ENCODE measurements around the gene BASP1. TPM values are rescaled to one million over a fixed set of nuclear protein-coding genes. Genes with fewer than 3 reads are reported as not detected.

Gene BASP1
- polyA plus RNA-seq, 1 of the 3 experiments (the other 2 are of a cell fraction): 107 TPM

- H3K27ac ChIP-seq (ENCODE audit: low read depth in 2 of 2, low read length in 1 of 2): peak overlapping the region in 1 of 2 experiments; percentile 35; a peak in 1 of 4 replicates
- CTCF ChIA-PET: interaction anchor here (1.5 to 2.1 kb wide), 4 partner anchors 8 to 46 kb away, joined by 3 to 10 read pairs (median 4); no protein-coding TSS in a partner anchor
Measured at GRCh38 chr5:17235731-17236330, 18.4 kb downstream of the BASP1 start.

GRCh38 chr5:17238521-17239041 is 21.1 kb downstream of the BASP1 start:
- Histone ChIP-seq H3K4me3 (ENCODE audit: low read depth in 2 of 2, low read length in 1 of 2) (no peak overlapping the region; a peak in 1 of 4 replicates), H2AFZ (ENCODE audit: low read depth) (no peak overlapping the region), H3F3A (replicated peaks; ENCODE audit: insufficient read depth) (peaks cover 36% of the 10 kb centered on the region), H3K4me2 (peak overlapping the region; percentile 66), H4K20me1 (ENCODE audit: insufficient read depth) (0 out of 2 replicates have a peak, but pooled peaks cover 8% of the 10 kb centered on the region), H3K27me3 (ENCODE audit: insufficient read depth) (no peaks in the 10 kb centered on the region), H3K79me2 (ENCODE audit: insufficient read depth) (peaks cover 91% of the 10 kb centered on the region), H3K4me1 (ENCODE audit: control insufficient read depth in 1 of 2, insufficient read depth in 2 of 2, low read depth in 1 of 2, low read length in 1 of 2) (peaks cover 0 to 21% of the 10 kb centered on the region in 2 experiments; a peak in 2 of 4 replicates), H3K9me3 (no peaks in the 10 kb centered on the region), H3K27ac (ENCODE audit: low read depth in 2 of 2, low read length in 1 of 2) (peak overlapping the region in 1 of 2 experiments; percentile 85; a peak in 2 of 4 replicates), H3K9me2 (no peaks in the 10 kb centered on the region), H3K9ac (peak overlapping the region; percentile 44; the same call in 1 of the 2 replicates), H3K36me3 (replicated peaks in 1 of 2; ENCODE audit: control insufficient read depth in 1 of 2, insufficient read depth in 2 of 2, low read length in 1 of 2) (peaks cover 0 to 7% of the 10 kb centered on the region in 2 experiments)
- ChIA-PET POLR2A (no interaction called here), CTCF (interaction anchor here (1.1 kb wide), 1 partner anchor 48 kb away, joined by 4 read pairs; no protein-coding TSS in a partner anchor)
- DNase-seq: no peak
- 6% methylated on average over 6 of the region's 6 CpGs for WGBS (ENCODE audit: low lambda C conversion rate)
- peak; percentile 65; the same call in 1 of the 2 replicates for TF ChIP-seq RXRA (IDR thresholded peaks at IDR 0.05; ENCODE audit: borderline replicate concordance, low read depth)
- TF ChIP-seq USF1 (IDR thresholded peaks at IDR 0.05; ENCODE audit: borderline replicate concordance, low read depth): no peak
- TF ChIP-seq REST (IDR thresholded peaks at IDR 0.05; ENCODE audit: low read depth, low read length): no peak
- TF ChIP-seq PBX3 (IDR thresholded peaks at IDR 0.05): peak; percentile 94
- TF ChIP-seq NFIC (IDR thresholded peaks at IDR 0.05; ENCODE audit: borderline replicate concordance): peak; percentile 76
- peak; percentile 97 for TF ChIP-seq TEAD4 (IDR thresholded peaks at IDR 0.05; ENCODE audit: borderline replicate concordance, insufficient read depth)
- peak; percentile 88 for TF ChIP-seq FOSL2 (IDR thresholded peaks at IDR 0.05; ENCODE audit: borderline replicate concordance, low read depth)
- TF ChIP-seq MAX (IDR thresholded peaks at IDR 0.05; ENCODE audit: low read depth): peak; percentile 74
- peak; percentile 74 for TF ChIP-seq FOXM1 (IDR thresholded peaks at IDR 0.05; ENCODE audit: low read depth)
- peak in 1 of 2 experiments; percentile 92; a peak in 2 of 4 replicates for TF ChIP-seq EP300 (IDR thresholded peaks at IDR 0.05; ENCODE audit: borderline replicate concordance in 1 of 2, low read depth in 1 of 2, low read length in 1 of 2)
- TF ChIP-seq ZBTB33 (IDR thresholded peaks at IDR 0.05; ENCODE audit: borderline replicate concordance, low read depth): no peak
- peak; percentile 73; the same call in 1 of the 2 replicates for TF ChIP-seq MEF2A (IDR thresholded peaks at IDR 0.05; ENCODE audit: borderline replicate concordance, low read depth)

More at GRCh38 chr5:17235731-17236330, 18.4 kb downstream of the BASP1 start:
- TF ChIP-seq FOXM1 (IDR thresholded peaks at IDR 0.05; ENCODE audit: low read depth) (no peak), EZH2phosphoT487 (IDR thresholded peaks at IDR 0.05; ENCODE audit: borderline replicate concordance, low read depth) (no peak), IRF3 (IDR thresholded peaks at IDR 0.05; ENCODE audit: low read depth, low read length) (no peak)
- H3K4me2 ChIP-seq: no peak overlapping the region
- peaks cover 36% of the 10 kb centered on the region for H3F3A ChIP-seq (replicated peaks; ENCODE audit: insufficient read depth)
- peaks cover 0 to 21% of the 10 kb centered on the region in 2 experiments; a peak in 2 of 4 replicates for H3K4me1 ChIP-seq (ENCODE audit: control insufficient read depth in 1 of 2, insufficient read depth in 2 of 2, low read depth in 1 of 2, low read length in 1 of 2)
- H3K4me3 ChIP-seq (ENCODE audit: low read depth in 2 of 2, low read length in 1 of 2): no peak overlapping the region
- H3K79me2 ChIP-seq (ENCODE audit: insufficient read depth): peaks cover 91% of the 10 kb centered on the region
- H2AFZ ChIP-seq (ENCODE audit: low read depth): no peak overlapping the region
- POLR2A ChIA-PET: no interaction called here
- no peak overlapping the region for H3K9ac ChIP-seq
- WGBS (ENCODE audit: low lambda C conversion rate): 97% methylated on average over 5 of the region's 5 CpGs
- DNase-seq: no peak
- H4K20me1 ChIP-seq (ENCODE audit: insufficient read depth): 0 out of 2 replicates have a peak, but pooled peaks cover 8% of the 10 kb centered on the region
- no peaks in the 10 kb centered on the region for H3K9me2 ChIP-seq
- no peaks in the 10 kb centered on the region for H3K9me3 ChIP-seq
- no peaks in the 10 kb centered on the region for H3K27me3 ChIP-seq (ENCODE audit: insufficient read depth)
- H3K36me3 ChIP-seq (replicated peaks in 1 of 2; ENCODE audit: control insufficient read depth in 1 of 2, insufficient read depth in 2 of 2, low read length in 1 of 2): peaks cover 0 to 22% of the 10 kb centered on the region in 2 experiments
